ENCODE measurements around the gene C16orf96.

GRCh38 chr16:4601036-4601863, 45.1 kb downstream of the C16orf96 start:
- TF ChIP-seq CTCF (IDR thresholded peaks at IDR 0.05; ENCODE audit: extremely low read depth in 1 of 2, insufficient read depth in 1 of 2, low read depth in 1 of 2, low read length in 2 of 2) (no peak), POLR2A (IDR thresholded peaks at IDR 0.05; ENCODE audit: low read depth, low read length) (no peak), JUN (IDR thresholded peaks at IDR 0.05; ENCODE audit: borderline replicate concordance, insufficient read depth, insufficient read length, low read depth) (no peak), POLR2AphosphoS5 (IDR thresholded peaks at IDR 0.05; ENCODE audit: insufficient read depth, low read depth, low read length) (no peak), MAX (IDR thresholded peaks at IDR 0.05; ENCODE audit: insufficient read depth, insufficient read length) (no peak), GATA2 (IDR thresholded peaks at IDR 0.05; ENCODE audit: insufficient read depth, insufficient read length, low read depth, low read length) (no peak), EZH2 (IDR thresholded peaks at IDR 0.05; ENCODE audit: borderline replicate concordance, low read depth, low read length, severe bottlenecking) (no peak), MYC (IDR thresholded peaks at IDR 0.05; ENCODE audit: low read depth, low read length) (no peak), FOS (IDR thresholded peaks at IDR 0.05; ENCODE audit: borderline replicate concordance, insufficient read depth, low read length) (no peak)

Data from endothelial cell of umbilical vein (primary cell).